GM10847 (cell line): Measurements from ENCODE around the gene NCAPD2.

Experiments
- POLR2A ChIP-seq: IDR thresholded peaks from 2 replicates; pipeline ENCODE4 v1.6.1; 2011; ENCODE audit not compliant: insufficient read length; ENCODE audit errors: extremely low read depth

The NCAPD2 gene

GRCh38 chr12:6529291-6529737 lies 35.4 kb downstream of the NCAPD2 start:
- no peak for TF ChIP-seq POLR2A

- TF ChIP-seq POLR2A, result no peak
Observed at GRCh38 chr12:6530576-6531260, 36.8 kb downstream of the NCAPD2 start.

- TF ChIP-seq POLR2A, result peak; percentile 20
Observed at GRCh38 chr12:6532051-6532926, 38.4 kb downstream of the NCAPD2 start.

GRCh38 chr12:6532927-6533652 lies 39.2 kb downstream of the NCAPD2 start:
- TF ChIP-seq POLR2A, result no peak

- TF ChIP-seq POLR2A, result no peak
Observed at GRCh38 chr12:6533653-6533922, 39.7 kb downstream of the NCAPD2 start.

GRCh38 chr12:6533923-6534694 lies 40.2 kb downstream of the NCAPD2 start, which contains the start of gene GAPDH:
GAPDH (plus strand) TSS chr12:6534517; CDS start chr12:6534833, 316 bp downstream.
- TF ChIP-seq POLR2A, result peak; percentile 100

GRCh38 chr12:6534695-6534944 lies 40.7 kb downstream of the NCAPD2 start:
- no peak for TF ChIP-seq POLR2A

GRCh38 chr12:6534945-6535696 lies 41.2 kb downstream of the NCAPD2 start:
- TF ChIP-seq POLR2A, result no peak

- no peak for TF ChIP-seq POLR2A
Observed at GRCh38 chr12:6535697-6535946, 41.7 kb downstream of the NCAPD2 start.

- TF ChIP-seq POLR2A, result no peak
Observed at GRCh38 chr12:6535960-6536847, 42.3 kb downstream of the NCAPD2 start.

GRCh38 chr12:6536894-6537579 lies 43.1 kb downstream of the NCAPD2 start:
- no peak for TF ChIP-seq POLR2A

GRCh38 chr12:6538420-6539313 lies 44.8 kb downstream of the NCAPD2 start:
- TF ChIP-seq POLR2A, result peak; percentile 39

- no peak for TF ChIP-seq POLR2A
Observed at GRCh38 chr12:6539314-6539682, 45.4 kb downstream of the NCAPD2 start.

GRCh38 chr12:6539707-6540134 lies 45.8 kb downstream of the NCAPD2 start:
- TF ChIP-seq POLR2A, result no peak
